ENCODE results near the gene CAPN5. TPM values are rescaled to one million over a fixed set of nuclear protein-coding genes. Genes with fewer than 3 reads are reported as not detected.

Gene CAPN5
- total and polyA plus RNA-seq, 2 of the 8 experiments (the other 6 are each of a cell fraction or from before 2014, with no cell fraction given) = 21.5 to 22.4 TPM

DNA sequence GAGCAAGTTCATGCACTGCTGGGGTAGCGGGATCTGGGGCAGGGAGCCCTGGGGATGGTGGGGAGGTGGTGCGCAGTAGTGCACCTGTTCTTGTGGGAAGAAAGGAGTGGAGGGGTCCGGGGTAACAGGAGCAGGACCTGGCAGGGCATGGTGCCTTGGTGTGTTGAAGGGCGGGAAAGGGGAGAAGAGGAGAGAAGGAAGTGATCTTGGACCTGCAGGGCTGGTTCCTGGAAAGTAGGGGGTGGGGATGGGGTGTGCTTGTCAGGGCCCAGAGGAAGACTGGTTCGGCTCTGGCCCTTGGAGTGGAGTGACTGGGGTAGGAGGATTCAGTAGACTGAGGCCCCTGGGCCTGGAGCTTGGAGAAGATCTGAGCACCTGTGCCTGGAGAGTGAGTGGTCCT lies 10.9 kb upstream of the CAPN5 start:
- no peaks in the 10 kb centered on the region for H3K36me3 ChIP-seq (ENCODE audit: control insufficient read depth in 2 of 4, insufficient read depth in 4 of 4, low read length in 3 of 4)
- WGBS, 2 experiments (ENCODE audit: extremely low coverage in 1 of 2, insufficient coverage in 1 of 2, insufficient read length in 1 of 2, insufficient replicate concordance in 2 of 2, low coverage in 1 of 2, low lambda C conversion rate in 2 of 2, missing lambda C conversion rate in 1 of 2) = 91% methylated on average over 5 of the region's 5 CpGs; no CpG with 5 or more reads in 1 of the 2 experiments
- TF ChIP-seq CREB1 (IDR thresholded peaks at IDR 0.05) (no peak), KDM1A (IDR thresholded peaks at IDR 0.05; ENCODE audit: borderline replicate concordance, low read length) (no peak), FOSL1 (IDR thresholded peaks at IDR 0.05; ENCODE audit: insufficient read depth, low read depth, low read length) (no peak), RAD21 (IDR thresholded peaks at IDR 0.05 in 1 of 2, conservative IDR thresholded peaks at IDR 0.05 in 1 of 2; ENCODE audit: low read depth in 2 of 2, low read length in 2 of 2) (no peak), PHF8 (conservative IDR thresholded peaks at IDR 0.05; ENCODE audit: low read depth, low read length) (no peak), TCF12 (IDR thresholded peaks at IDR 0.05; ENCODE audit: low read depth, low read length) (no peak), CHD2 (IDR thresholded peaks at IDR 0.05; ENCODE audit: low read length) (no peak), JUND (IDR thresholded peaks at IDR 0.05; ENCODE audit: low read length) (no peak), ZNF274 (IDR thresholded peaks at IDR 0.05; ENCODE audit: borderline replicate concordance, extremely low read depth, low read length) (no peak), TAF7 (optimal IDR thresholded peaks at IDR 0.05; ENCODE audit: borderline replicate concordance, low read depth, low read length) (no peak), TBP (IDR thresholded peaks at IDR 0.05; ENCODE audit: low read depth, low read length) (no peak), POLR2AphosphoS5 (IDR thresholded peaks at IDR 0.05; ENCODE audit: low read depth, low read length) (no peak), YY1 (IDR thresholded peaks at IDR 0.05; ENCODE audit: low read depth, low read length) (no peak), NRF1 (IDR thresholded peaks at IDR 0.05; ENCODE audit: low read depth, low read length) (no peak)

More for the DNA sequence above, 10.9 kb upstream of the CAPN5 start:
- no peak for DNase-seq (ENCODE audit: low read depth in 1 of 2, low spot score in 2 of 2)
- Histone ChIP-seq H2BK5ac (ENCODE audit: low read depth, low read length) (no peak overlapping the region), H3K9ac (replicated peaks in 1 of 4; ENCODE audit: extremely low read depth in 1 of 4, low read depth in 3 of 4, low read length in 3 of 4) (no peak overlapping the region), H4K5ac (ENCODE audit: insufficient read length, low read depth, low read length) (no peak overlapping the region), H3K14ac (ENCODE audit: insufficient read length) (no peak overlapping the region), H2AK5ac (ENCODE audit: low read depth, low read length) (no peak overlapping the region), H3K4me3 (ENCODE audit: extremely low read depth in 1 of 4, insufficient read depth in 2 of 4, low read depth in 3 of 4, low read length in 4 of 4) (no peak overlapping the region), H3K79me2 (ENCODE audit: control insufficient read depth in 1 of 2, insufficient read depth in 2 of 2, low read length in 2 of 2) (no peaks in the 10 kb centered on the region), H2AFZ (ENCODE audit: low read length) (no peak overlapping the region), H2BK15ac (ENCODE audit: low read length) (no peak overlapping the region), H3K23ac (ENCODE audit: insufficient read length) (no peak overlapping the region), H3K79me1 (ENCODE audit: low read depth, low read length) (no peaks in the 10 kb centered on the region), H3K56ac (replicated peaks; ENCODE audit: insufficient read length, low read depth, low read length) (no peak overlapping the region), H3K4me1 (replicated peaks in 1 of 4; ENCODE audit: control insufficient read depth in 3 of 4, insufficient read depth in 4 of 4, low read length in 3 of 4) (no peaks in the 10 kb centered on the region), H3K4ac (replicated peaks; ENCODE audit: insufficient read length, low read depth, low read length) (no peak overlapping the region), H2BK120ac (replicated peaks; ENCODE audit: low read depth, low read length) (no peak overlapping the region), H3K27ac (ENCODE audit: low read depth, low read length) (no peak overlapping the region), H2BK12ac (ENCODE audit: low read depth, low read length) (no peak overlapping the region), H4K8ac (ENCODE audit: extremely low read depth, insufficient read depth, low read length) (no peak overlapping the region), H4K20me1 (replicated peaks in 1 of 2; ENCODE audit: control insufficient read depth in 1 of 2, insufficient read depth in 2 of 2, low read length in 2 of 2) (no peaks in the 10 kb centered on the region), H3K23me2 (ENCODE audit: low read depth, low read length) (no peaks in the 10 kb centered on the region), H4K91ac (replicated peaks; ENCODE audit: insufficient read length, low read length) (no peak overlapping the region), H3K4me2 (ENCODE audit: insufficient read depth in 1 of 2, low read depth in 2 of 2, low read length in 2 of 2) (no peak overlapping the region), H2BK20ac (ENCODE audit: low read length) (no peak overlapping the region), H3K9me3 (ENCODE audit: insufficient read depth in 2 of 2, low read depth in 1 of 2, low read length in 1 of 2) (peaks cover 0 to 3% of the 10 kb centered on the region in 2 experiments; a peak in 1 of 4 replicates), H3K27me3 (replicated peaks in 1 of 4; ENCODE audit: control insufficient read depth in 3 of 4, extremely low read depth in 1 of 4, insufficient read depth in 3 of 4, low read length in 3 of 4) (no peaks in the 10 kb centered on the region), H3K18ac (ENCODE audit: extremely low read depth, low read length) (no peak overlapping the region)
- CTCF ChIA-PET (ENCODE audit: partially characterized antibody) = interaction anchor here (1.3 to 12.7 kb wide), 2 partner anchors 26 to 36 kb away, joined by 3 to 201 read pairs; no protein-coding TSS in a partner anchor
- POLR2A ChIA-PET (ENCODE audit: partially characterized antibody) = interaction anchor here (0.7 kb wide), 1 partner anchor 11 kb away, joined by 4 read pairs; the partner anchor contains the start of gene CAPN5
- no peak for FAIRE-seq
